HL-60 (cell line): ENCODE results near the gene MBNL1.

Experiments
- DNase-seq, 2 experiments: peaks; one replicate each; pipeline ENCODE4 v3.0.0-alpha.2; 2010 to 2020; ENCODE audit warnings: low read depth in 1 of 2, low spot score in 1 of 2
- H3K27ac ChIP-seq: fragments of 250-450 bp; sonication (Bioruptor Pico); replicated peaks from 2 replicates; pipeline ENCODE4 v1.5.1; 2020; ENCODE audit warnings: mild to moderate bottlenecking, moderate library complexity
- H3K27me3 ChIP-seq: fragments of 250-450 bp; sonication (Bioruptor Pico); 2 replicates; pipeline ENCODE4 v1.5.1; 2021; ENCODE audit warnings: mild to moderate bottlenecking, moderate library complexity; ENCODE audit not compliant: insufficient read depth, poor library complexity, severe bottlenecking
- H3K4me3 ChIP-seq: replicated peaks from 2 replicates; pipeline ENCODE4 v1.5.1; 2011; ENCODE audit warnings: mild to moderate bottlenecking, control low read depth, low read length; ENCODE audit not compliant: insufficient read depth
- GABPA ChIP-seq: IDR thresholded peaks from 2 replicates; pipeline ENCODE4 v1.6.1; 2012; ENCODE audit warnings: low read depth
- POLR2AphosphoS5 ChIP-seq: IDR thresholded peaks from 2 replicates; pipeline ENCODE4 v1.6.1; 2012; ENCODE audit warnings: low read depth
- SPI1 ChIP-seq: IDR thresholded peaks from 2 replicates; pipeline ENCODE4 v1.6.1; 2012; ENCODE audit warnings: low read depth, mild to moderate bottlenecking, borderline replicate concordance
- TF ChIP-seq, protein P1 (sequence below): IDR thresholded peaks from 2 replicates; pipeline ENCODE4 v1.6.1; 2012; ENCODE audit warnings: low read depth; ENCODE audit not compliant: insufficient replicate concordance
- TF ChIP-seq, protein P2 (sequence below): IDR thresholded peaks from one replicate; pipeline ENCODE4 v1.5.1; 2011; ENCODE audit warnings: low read length, control low read depth, inconsistent platforms; ENCODE audit not compliant: insufficient read depth

MBNL1 gene

DNA sequence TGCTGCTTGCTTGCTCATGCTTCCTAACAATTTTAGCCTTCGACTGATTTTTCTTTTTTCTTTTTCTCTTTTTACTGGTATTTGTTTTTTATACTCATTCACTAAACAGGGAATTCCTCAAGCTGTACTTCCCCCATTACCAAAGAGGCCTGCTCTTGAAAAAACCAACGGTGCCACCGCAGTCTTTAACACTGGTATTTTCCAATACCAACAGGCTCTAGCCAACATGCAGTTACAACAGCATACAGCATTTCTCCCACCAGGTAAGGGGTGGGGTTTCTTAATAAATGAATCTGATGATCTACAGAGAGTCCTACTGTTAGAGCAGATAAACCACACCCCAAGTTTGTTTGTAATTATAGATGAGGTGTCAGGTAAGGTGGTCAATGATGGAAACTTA, 178.8 kb downstream of the MBNL1 start:
- H3K27ac ChIP-seq: no peak overlapping the region
- no peak for DNase-seq
- TF ChIP-seq SPI1 (no peak), GABPA (no peak), POLR2AphosphoS5 (no peak)
- TF ChIP-seq, protein P1, sequence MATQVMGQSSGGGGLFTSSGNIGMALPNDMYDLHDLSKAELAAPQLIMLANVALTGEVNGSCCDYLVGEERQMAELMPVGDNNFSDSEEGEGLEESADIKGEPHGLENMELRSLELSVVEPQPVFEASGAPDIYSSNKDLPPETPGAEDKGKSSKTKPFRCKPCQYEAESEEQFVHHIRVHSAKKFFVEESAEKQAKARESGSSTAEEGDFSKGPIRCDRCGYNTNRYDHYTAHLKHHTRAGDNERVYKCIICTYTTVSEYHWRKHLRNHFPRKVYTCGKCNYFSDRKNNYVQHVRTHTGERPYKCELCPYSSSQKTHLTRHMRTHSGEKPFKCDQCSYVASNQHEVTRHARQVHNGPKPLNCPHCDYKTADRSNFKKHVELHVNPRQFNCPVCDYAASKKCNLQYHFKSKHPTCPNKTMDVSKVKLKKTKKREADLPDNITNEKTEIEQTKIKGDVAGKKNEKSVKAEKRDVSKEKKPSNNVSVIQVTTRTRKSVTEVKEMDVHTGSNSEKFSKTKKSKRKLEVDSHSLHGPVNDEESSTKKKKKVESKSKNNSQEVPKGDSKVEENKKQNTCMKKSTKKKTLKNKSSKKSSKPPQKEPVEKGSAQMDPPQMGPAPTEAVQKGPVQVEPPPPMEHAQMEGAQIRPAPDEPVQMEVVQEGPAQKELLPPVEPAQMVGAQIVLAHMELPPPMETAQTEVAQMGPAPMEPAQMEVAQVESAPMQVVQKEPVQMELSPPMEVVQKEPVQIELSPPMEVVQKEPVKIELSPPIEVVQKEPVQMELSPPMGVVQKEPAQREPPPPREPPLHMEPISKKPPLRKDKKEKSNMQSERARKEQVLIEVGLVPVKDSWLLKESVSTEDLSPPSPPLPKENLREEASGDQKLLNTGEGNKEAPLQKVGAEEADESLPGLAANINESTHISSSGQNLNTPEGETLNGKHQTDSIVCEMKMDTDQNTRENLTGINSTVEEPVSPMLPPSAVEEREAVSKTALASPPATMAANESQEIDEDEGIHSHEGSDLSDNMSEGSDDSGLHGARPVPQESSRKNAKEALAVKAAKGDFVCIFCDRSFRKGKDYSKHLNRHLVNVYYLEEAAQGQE: no peak
- TF ChIP-seq, protein P2, sequence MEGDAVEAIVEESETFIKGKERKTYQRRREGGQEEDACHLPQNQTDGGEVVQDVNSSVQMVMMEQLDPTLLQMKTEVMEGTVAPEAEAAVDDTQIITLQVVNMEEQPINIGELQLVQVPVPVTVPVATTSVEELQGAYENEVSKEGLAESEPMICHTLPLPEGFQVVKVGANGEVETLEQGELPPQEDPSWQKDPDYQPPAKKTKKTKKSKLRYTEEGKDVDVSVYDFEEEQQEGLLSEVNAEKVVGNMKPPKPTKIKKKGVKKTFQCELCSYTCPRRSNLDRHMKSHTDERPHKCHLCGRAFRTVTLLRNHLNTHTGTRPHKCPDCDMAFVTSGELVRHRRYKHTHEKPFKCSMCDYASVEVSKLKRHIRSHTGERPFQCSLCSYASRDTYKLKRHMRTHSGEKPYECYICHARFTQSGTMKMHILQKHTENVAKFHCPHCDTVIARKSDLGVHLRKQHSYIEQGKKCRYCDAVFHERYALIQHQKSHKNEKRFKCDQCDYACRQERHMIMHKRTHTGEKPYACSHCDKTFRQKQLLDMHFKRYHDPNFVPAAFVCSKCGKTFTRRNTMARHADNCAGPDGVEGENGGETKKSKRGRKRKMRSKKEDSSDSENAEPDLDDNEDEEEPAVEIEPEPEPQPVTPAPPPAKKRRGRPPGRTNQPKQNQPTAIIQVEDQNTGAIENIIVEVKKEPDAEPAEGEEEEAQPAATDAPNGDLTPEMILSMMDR: no peak

DNA sequence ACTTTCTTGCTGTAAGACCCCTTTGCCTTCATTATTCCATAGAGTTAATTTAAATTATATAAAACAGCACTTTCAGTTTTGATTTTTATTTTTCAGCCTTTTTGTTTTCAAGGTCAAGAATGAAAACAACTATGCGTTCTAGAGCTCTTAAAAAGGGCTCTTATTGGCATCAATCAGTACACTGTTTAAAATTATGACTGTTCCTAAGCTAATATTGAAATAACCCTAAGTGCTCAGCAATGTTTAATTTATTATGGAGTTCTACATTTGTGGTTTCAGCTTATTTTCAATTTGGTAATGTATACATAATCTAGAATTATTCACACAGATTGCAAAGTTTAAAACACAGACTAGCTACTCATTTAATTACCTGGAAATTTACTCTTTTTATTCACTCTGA, 179.4 kb downstream of the MBNL1 start:
- no peak for DNase-seq
- H3K27me3 ChIP-seq: no peaks in the 10 kb centered on the region
- TF ChIP-seq, protein P1: no peak
- no peak for TF ChIP-seq SPI1
- no peak overlapping the region for H3K27ac ChIP-seq
- no peak overlapping the region for H3K4me3 ChIP-seq

More for the DNA sequence above, 178.8 kb downstream of the MBNL1 start:
- no peaks in the 10 kb centered on the region for H3K27me3 ChIP-seq
- H3K4me3 ChIP-seq: no peak overlapping the region

DNA sequence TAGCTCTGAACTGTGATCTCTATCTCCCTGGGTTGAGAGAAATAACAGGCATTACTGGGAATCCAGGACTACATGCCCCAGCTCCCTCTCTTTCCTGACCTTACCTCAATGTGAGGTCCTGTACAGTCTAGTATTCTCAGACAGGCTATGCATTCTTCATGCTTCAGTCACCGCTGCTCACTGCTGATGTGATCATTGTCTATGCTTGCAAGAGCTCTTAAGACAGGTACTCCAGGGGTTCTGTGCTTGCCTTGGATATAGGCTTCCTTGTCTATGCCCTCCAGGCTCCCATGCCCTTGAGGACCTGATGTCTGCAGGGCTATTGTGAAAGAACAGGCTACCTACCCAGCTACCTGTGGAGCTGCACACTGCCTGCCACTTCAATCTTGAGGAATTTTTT, 183.6 kb downstream of the MBNL1 start:
- DNase-seq: no peak
- TF ChIP-seq GABPA (no peak), SPI1 (no peak), POLR2AphosphoS5 (no peak)
- TF ChIP-seq, protein P1: no peak
- TF ChIP-seq, protein P2: no peak
- H3K4me3 ChIP-seq: no peak overlapping the region

More for the DNA sequence above, 183.6 kb downstream of the MBNL1 start:
- Histone ChIP-seq H3K27me3 (no peaks in the 10 kb centered on the region), H3K27ac (no peak overlapping the region)
